Fibroblast of villous mesenchyme (primary cell): ENCODE measurements around the gene ISM1. TPM values are rescaled to one million over a fixed set of nuclear protein-coding genes. Genes with fewer than 3 reads are reported as not detected.

ENCODE experiments used
- DNase-seq: peaks from one replicate; pipeline ENCODE4 v3.0.0-alpha.2; 2010; ENCODE audit warnings: low read depth
- H3K4me3 ChIP-seq: 2 replicates; pipeline ENCODE4 v1.5.1; 2011; ENCODE audit warnings: low read depth, mild to moderate bottlenecking, low read length
- CTCF ChIP-seq: IDR thresholded peaks from 2 replicates; pipeline ENCODE4 v1.5.1; 2012; ENCODE audit warnings: low read depth, mild to moderate bottlenecking, low read length; ENCODE audit not compliant: insufficient read depth
- total RNA-seq: library from RNA; depleted of rRNA; stranded (reverse); fragments of >200 nt; gene quantifications from 2 replicates; pipeline ENCODE4 v1.2.3, GENCODE V29; 2012

The ISM1 gene
- total RNA-seq, 1 donor: 0.43 TPM

DNA sequence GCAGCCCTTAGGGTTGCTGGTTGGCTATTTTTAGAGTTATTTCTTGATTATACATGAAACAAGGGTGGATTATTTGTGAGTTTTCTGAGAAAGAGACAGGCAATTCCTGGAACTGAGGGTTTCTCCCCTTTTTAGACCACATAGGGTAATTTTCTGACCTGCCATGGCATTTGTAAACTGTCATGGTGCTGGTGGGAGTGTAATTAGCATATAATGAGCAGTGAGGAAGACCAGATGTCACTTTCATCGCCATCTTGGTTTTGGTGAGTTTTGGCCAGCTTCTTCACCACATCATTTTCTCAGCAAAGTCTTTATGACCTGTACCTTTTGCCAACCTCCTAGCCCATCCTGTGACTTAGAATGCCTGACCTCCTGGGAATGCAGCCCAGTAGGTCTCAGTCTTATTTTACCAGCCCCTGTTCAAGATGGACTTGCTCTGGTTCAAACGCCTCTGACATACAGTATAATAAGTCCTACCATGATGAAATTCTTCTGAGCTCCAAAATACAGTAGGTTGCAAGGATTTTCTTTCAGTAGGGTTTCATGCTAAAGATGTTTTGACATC, 117.1 kb downstream of the ISM1 start:
- no peak for DNase-seq
- no peak overlapping the region for H3K4me3 ChIP-seq
- no peak for TF ChIP-seq CTCF

DNA sequence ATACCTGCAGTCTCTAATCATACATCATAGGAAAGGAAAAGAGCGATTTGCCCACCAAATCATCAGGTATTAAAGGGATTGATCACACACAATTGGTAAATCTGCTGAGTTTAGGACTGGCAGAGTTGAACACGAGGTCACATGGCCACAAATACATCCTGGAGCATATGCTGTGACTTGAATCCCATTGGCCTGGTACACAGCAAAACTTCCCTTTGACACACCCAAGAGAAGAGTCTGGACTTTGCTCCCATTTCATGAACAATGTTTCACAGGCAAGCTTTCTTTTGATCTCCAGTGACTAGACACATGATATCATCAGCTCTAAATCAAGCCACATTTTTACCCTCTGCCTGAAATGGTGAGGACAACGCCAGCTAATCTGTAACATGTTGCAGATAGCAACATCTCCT, 117.9 kb downstream of the ISM1 start:
- no peak for DNase-seq
- no peak for TF ChIP-seq CTCF
- no peak overlapping the region for H3K4me3 ChIP-seq

- peak; percentile 25 for DNase-seq
- no peak overlapping the region for H3K4me3 ChIP-seq
- TF ChIP-seq CTCF: no peak
Observed at GRCh38 chr20:13340088-13340487, 119.0 kb downstream of the ISM1 start.

- TF ChIP-seq CTCF: no peak
- no peak overlapping the region for H3K4me3 ChIP-seq
- no peak for DNase-seq
Observed at GRCh38 chr20:13341737-13342393, 120.8 kb downstream of the ISM1 start.

DNA sequence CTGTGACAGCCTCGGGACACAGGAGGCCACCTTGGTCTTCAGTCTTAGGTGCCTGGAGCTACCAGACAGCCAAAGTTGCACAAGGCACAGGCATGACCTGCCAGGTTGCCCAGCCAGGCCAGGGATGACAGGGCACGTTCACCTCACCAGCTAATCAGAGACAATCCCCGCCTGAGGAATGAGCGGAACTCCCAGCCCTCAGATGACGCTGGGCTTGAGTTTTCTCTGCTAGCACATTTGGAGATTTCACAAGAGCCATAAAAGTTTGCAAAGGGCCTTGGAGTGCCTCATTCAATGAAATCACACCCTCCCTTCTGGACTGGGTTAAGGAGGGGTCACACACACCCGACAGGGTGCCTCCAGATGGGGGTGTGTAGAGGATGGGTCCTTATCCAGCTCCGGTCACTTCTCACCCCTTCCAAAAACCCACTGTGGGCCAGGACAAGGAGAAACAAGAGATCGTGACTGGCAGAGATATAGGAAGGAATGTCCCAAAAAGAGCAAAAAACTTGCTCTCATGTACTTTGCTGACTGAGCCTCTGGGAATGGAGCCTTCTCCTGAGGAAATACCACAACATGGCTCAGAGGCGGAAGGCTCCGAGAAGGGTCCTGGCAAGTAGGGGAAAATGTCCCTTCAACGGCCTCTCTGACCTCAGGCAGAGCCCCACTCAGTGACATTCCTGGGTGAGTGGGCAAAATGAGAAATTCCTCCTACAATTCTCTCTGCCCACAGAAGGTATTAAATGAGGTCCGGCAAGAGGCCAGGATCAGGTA, 121.6 kb downstream of the ISM1 start:
- TF ChIP-seq CTCF: no peak
- no peak overlapping the region for H3K4me3 ChIP-seq
- DNase-seq: peak; percentile 89

- DNase-seq: no peak
- TF ChIP-seq CTCF: no peak
- no peak overlapping the region for H3K4me3 ChIP-seq
Observed at GRCh38 chr20:13344671-13345070, 123.6 kb downstream of the ISM1 start.
